COLO668 (cell line): ENCODE data around the gene RPLP2.

ENCODE experiments used
- DNase-seq: peaks from one replicate; lab custom pipeline; 2025; ENCODE audit not compliant: unreplicated experiment; lab: John Stamatoyannopoulos, UW

RPLP2 gene

DNA sequence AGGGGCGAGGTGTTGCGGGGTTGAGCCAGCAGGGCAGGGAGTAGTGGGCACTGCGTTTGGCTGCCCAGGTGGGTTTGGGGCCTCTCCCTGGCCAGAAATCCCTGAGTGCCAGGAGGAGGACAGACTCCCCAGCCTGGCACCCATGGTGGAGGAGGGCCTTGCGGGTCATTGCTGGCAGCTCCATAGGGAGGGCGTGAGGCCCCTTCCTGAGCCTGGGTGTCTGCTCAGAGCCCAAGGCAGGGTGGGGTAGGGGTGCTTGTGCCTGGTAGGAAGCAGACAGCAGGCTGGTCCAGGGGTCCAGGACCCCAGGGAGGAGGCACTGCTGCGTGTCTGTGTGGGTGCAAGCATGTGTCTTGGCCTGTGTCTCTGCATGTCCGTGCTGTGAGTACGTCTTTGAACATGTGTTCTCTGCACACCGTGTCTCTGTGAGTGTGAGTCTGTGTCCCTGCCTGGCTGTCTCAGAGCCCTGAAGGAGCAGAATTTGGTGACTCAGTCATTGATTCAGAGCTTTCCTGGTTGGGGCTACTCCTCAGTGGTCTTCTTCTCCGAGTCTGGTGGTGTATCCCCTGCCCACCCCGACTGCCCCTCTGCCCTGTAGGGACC is 36.8 kb downstream of the RPLP2 start:
- DNase-seq: no peak

DNA sequence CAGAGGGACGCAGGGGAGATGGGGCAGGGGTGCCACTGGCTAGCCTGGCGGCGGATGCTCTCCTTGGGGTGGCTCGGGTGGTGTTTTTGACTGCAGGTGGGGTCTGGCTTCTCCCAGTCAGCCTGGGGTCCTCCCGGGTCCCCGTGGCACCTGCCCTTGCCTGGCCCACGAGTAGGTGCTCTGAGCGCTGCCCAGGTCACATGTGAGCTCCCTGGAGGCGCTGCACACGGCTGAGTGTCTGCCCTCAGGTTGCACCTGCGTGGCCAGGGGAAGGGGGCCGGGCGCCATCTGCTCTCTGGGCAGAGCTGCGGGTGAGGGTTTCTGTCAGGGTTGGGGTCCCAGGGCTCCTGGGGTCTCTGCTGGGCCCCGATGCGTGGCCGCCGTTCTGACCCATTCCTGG is 38.1 kb downstream of the RPLP2 start:
- no peak for DNase-seq

DNA sequence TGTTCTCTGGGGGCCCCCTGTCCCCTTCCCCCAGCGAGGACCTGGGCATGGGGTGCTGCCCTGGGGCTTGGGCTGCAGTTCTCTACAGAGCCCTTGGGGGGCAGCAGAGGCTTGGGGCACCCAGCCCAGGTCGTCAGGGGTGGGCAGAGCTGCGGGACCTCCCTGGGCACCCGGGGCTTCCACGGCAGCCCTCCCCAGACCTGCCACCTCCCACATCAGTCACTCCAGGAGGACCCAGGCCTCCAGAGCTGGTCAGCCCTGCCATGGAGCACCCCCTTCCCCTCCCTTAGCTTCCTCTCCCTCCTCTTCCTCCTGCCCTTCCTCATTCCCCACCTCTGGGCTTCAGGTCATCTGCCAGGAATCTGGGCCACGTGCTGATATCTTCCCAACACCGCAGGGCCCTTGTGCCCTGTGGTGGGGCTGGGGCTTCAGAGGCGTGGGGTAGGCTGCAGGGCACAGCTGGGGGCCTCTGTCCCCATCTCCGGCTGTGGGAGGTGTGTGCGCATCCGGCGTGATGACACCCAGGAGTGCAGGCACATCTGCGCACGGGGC is 38.7 kb downstream of the RPLP2 start:
- DNase-seq: peak; percentile 17

DNA sequence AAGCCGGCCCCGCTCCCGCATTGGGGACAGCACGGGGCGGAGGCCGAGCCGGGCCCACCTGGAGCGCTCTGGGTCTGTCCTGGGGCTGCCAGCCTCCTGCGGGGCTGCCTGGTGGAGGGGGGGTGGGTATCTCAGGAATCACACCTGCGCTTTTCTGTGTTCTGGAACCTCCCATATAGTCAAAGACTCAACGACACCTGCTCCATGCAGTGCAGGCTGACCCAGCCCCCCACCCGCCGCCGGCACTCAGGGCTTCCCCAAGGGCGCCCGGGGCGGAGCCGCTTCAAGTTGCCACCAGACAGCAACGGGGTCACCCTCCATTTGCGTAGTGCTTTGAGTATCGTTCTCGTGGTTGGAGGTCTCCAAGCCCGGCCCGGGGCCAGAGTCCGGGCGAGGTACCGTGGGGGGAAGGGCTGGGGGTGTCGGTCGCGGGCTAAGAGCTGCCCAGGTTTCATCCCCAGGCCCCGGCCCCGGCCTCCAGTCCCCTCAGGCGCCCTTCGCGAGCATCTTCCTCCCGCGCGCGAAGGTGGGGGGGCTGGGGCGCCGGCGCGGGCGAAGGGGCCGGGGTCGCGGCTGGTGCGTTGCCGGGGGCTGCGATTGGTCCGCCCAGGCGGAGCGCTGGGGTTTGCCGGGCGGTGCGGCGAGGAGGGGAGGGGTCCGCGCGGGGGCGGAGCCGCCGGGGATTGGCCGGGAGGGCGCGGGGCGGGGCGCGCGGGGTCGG is 39.5 kb downstream of the RPLP2 start:
- DNase-seq: peak; percentile 39

DNA sequence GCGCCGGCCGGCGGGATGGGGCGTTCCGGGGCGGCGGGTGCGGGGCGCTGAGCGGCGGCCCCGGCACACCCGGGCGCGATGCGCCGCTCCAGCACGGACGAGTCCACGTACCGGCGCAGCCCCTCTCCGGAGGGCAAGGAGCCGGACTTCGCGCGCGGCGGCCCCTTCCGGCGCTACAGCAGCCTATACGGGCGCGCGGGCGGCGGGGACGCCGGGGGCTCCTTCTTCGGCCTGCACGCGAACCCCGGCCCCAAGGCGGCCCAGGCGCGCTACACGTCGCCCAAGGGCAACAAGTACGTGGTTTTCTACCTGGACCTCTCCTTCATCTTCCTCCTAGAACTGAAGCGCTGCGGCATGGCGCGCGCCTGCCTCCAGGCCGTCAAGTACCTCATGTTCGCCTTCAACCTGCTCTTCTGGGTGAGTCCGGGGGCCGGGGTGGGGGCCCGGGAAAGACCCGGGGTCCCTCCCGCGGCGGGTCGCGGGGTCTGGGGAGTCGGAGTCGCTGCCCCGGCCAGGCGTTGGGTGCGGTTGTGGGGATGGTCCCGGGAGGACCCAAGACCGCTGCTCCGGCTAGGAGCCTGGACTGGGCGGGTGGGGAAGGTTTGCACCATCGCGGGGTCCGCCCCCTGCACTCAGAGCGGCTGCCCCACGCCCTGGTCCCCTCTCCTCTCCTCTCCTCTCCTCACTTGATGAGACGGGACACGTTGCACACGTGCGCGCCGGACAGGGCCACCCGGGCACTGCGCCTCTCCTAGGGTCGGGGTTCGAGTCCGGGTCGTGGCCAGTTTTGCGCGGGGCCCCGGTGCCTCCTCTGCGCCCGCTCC is 40.4 kb downstream of the RPLP2 start:
- no peak for DNase-seq

DNA sequence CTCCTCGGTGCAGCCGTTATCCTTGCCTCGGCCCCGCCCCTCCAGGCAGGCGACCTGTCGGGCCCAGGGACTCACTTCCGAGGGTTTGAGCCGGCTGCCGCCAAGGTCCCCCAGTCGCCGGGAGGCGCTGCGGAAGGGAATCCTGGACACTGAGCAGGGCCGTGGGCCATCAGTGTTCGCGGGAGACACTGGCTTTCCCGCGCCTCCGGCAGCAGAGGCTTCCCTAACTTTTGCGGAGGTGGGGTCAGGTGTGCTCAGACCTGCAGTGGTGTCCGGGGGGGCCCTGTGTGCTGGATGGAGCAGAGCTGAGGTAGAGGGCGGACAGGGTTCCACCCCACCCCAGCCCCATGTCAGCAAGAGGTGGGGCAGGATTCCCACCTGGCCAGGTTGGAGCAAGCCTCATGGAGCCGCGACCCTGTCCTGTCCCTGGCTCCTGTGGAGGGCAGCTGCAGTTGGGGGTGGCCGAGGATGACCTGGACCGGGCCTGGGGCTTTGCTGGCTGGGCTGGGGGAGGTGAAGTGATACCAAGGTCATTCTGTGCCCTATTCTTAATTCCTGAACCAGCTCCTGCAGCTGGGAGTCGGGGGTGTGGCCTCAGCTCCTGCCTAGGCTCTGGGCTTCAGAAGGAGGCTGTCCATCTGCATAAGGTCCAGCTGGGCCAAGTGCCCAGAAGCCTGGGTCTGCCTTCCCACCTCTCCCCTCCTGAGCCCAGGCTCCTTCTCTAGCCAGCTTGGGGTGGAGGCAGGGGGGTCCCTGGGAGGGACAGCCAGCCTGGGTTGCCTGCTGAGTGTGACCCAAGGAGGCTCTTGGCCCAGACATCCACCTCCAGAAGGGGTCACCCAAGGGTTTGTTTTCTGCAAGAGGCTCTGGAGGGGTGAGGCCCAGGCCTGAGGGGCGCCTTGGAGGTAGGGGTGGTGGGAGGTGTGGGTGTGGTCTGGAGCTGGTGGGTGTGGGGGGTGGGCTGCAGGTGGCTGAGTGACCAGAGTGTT is 41.3 kb downstream of the RPLP2 start:
- no peak for DNase-seq

DNA sequence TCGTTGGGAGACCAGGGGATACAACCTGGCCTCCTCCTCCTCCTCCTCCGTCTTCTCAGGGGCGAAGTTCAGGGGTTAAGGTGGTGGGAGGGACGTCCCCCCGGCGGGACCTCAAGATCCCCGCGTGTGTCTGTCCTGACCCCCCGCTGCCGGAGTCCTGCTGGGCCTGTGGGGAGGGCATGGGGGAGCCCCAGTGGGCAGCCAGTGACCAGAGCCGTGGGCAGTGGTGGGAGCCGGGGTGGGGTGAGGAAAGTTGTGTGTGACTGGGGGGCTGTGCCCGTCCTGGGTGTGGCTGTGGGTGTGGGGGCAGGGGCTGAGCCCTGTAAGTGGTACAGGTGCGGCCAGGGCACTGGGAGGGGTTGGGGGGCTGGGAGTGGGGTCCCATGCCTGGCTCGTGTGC is 43.0 kb downstream of the RPLP2 start:
- no peak for DNase-seq

DNA sequence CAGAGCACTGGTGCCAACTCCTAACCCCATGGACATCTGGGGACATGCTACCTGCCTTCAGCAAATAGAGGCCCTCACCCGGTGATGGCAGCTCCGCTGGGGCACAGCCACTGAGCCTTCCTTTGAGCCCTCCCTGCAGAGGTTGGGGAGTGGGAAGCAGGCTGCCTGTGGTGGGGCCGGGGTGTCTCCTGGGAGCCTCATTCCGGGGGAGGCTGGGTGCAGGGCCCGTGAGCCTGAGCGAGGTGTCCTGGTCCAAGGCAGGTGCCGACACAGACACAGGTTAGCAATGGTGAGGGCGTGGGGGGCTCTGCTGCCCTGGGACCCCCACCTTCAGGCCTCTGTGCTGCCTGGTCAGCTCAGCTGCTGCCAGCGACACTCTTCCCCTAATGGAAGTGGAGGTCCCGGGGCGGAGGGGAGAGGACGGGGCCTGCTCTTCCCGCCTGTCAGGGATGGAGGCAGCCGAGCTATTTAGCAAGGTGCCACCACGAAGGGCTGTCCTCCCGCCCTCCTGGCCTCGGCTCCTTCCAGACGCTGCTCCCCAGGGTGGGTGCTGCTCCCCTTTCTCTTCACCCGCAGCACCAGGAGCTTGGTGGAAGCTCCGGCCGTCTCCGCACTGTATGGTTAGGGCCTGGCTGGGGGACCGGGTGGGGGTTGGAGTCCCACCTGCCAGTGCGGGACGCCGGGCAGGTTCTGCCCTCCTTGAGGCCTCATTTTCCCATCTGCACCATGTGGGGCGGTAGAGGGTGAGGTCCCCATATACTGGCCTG is 44.1 kb downstream of the RPLP2 start:
- DNase-seq: no peak

DNA sequence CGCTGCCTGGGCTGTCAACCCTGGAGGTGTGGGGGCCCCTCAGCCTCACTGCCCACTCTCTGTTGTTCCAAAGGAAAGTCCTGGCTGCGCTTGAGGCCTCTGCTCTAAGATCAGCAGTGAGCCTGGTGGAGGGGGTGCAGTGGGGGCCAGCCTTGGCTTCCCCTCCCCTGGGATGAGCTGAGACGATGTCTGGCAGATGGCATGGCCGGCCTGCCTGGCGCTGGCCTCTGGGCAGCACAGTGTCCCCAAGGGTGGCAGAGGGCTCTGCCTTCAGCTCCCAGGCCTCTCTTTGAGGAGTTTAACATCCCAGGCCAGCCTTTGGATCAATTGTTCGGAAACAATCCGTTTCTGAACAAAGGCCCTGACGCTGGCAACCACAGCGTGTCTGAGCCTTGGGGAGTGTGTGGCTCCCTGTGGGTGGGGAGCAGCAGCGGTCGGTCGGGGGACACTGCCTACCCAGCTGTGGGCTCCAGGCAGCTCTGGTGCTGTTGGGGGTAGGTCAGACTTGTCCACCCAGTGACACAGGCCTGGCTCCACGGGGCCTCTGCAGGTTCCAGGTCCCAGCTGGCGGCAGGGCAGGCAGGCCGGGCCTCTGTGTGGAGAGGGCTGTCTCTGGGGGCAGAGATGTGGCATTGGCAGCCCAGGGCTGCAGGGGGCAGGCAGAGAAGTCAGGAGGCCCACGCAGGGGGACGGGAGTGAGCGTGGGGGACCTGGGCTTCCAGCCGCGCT is 45.0 kb downstream of the RPLP2 start:
- no peak for DNase-seq

DNA sequence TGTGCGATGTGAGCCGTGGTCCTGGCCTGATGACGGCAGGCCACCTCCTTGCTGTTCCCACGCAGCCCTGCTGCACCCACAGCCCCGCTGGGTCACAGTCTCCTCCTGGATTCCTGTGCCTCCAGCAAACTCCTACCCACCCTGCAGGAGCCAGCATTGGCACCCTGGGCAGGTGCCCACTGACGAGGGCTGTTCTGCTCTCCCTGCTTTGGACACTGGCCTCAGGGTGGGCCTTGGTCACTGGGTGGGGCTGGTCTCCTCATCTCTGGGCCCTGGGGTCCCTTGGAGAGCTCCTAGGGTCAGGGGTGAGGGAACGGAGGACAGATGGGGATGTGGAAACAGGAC is 45.5 kb downstream of the RPLP2 start:
- DNase-seq: no peak

DNA sequence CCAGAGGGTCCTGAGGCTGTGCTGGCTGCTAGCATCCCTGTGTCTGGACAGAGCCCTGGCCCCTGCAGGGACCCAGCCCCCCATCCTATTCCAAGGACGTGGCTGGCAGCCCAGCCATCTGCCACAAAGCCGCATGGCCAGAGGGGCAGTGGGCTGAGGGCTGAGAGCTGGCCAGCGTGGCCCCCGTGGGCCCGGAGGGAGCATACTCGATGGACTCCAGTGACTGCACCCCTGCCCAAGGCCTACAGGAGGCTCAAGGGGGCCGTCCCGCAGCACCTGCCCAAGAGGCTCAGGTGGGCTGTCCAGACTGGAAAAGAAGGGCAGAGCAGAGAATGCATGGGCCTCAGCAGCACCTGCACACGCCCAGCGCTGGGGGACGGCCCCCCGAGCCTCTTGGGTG is 46.0 kb downstream of the RPLP2 start:
- DNase-seq: no peak

DNA sequence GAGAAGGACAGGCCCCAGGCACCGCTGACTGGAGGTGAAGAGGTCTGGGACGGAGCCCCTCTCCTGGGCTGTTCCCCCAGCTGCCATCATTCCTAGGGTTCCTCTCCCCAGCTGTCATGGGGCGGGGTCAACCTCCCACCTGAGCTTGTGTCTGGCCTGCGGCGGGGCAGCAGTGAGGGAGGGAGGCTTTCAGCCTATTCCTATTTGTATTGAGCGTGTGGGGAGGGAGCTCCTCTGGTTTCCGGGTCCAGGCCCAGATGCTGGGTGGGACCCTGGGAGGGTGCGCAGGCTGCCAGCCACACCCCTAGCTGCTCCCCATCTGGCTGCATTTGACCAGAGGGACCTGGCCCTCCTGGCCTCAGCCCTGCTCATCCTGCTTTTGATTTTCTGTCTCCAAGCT is 46.6 kb downstream of the RPLP2 start:
- DNase-seq: no peak

DNA sequence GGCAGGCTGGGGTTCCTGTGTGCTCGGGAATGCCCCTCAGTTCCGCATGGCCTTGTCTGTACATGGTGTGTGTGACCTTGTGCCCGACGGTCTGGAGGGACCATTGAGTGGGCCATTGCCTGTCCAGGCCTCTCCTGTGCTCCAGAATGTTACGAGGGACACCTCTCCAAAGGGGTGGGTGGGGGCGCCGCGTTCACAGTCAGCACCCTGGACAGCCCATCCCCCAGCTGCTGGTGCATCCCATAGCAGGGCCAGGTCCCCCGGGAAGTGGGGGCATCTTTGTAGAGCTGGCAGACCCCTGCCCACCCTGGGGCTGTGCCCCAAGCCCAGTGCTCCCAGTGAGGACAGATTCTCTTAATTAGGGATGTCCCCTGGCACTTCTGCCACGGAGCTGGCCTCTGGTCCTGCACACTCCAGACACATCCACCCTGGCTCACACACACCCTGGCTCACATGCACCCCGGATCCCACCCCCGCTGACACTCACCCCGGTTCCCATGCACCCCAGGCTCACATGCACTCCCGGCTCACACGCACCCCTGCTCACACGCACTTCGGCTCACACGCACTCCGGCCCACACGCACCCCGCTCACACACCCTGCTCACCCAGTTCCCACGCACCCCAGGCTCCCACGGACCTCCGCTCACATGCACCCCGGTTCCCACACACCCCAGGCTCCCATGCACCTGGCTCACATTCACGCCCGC is 48.4 kb downstream of the RPLP2 start:
- DNase-seq: no peak

DNA sequence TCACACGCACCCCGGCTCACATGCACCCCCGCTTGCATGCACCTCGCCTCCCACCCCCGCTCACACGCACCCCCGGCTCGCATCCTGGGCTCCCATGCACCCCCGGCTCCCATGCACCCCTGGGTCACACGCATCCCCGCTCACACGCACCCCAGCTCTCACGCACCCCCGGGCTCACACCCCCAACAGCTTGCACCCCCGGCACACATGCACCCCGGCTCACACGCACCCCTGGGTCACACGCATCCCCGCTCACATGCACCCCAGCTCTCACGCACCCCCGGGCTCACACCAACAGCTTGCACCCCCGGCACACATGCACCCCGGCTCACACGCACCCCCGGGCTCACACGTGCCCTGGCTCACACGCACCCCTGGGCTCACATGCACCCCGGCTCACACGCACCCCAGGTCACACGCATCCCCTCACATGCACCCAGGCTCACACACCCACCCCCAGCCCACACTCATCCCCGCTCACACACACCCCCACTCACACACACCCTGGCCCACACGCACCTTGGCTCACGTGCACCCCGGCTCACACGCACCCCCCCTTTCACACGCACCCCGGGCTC is 49.1 kb downstream of the RPLP2 start:
- DNase-seq: no peak

DNA sequence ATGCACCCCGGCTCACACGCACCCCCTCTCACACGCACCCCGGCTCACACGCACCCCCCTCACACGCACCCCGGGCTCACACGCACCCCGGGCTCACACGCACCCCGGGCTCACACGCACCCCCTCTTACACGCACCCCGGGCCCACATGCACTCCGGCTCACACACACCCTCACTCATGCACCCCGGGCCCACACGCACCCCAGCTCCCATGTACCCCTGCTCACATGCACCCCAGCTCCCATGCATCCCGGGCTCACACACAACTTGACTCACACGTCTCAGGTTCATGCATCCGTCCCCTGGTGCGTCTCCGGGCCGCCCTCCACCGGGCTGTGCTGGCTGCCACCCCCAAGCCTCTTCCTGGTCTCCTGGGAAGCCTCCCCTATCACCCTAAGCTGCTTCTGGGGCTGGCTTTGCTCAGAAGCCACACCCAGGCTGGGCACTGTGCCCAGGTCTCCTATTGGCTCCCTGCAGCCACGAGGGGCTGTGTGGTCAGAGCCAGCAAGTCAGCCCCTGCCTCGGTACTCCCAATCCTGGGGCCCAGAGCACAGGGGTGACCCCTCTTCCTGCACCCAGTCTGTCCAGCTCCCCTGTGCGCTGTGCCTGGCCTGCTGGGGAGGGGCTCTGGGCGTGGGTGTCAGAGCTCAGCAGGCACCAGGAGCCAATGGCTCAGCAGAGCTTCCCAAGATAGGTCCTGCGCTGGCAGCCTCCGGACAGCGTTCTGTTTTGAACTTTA is 49.8 kb downstream of the RPLP2 start:
- peak; percentile 63 for DNase-seq

DNA sequence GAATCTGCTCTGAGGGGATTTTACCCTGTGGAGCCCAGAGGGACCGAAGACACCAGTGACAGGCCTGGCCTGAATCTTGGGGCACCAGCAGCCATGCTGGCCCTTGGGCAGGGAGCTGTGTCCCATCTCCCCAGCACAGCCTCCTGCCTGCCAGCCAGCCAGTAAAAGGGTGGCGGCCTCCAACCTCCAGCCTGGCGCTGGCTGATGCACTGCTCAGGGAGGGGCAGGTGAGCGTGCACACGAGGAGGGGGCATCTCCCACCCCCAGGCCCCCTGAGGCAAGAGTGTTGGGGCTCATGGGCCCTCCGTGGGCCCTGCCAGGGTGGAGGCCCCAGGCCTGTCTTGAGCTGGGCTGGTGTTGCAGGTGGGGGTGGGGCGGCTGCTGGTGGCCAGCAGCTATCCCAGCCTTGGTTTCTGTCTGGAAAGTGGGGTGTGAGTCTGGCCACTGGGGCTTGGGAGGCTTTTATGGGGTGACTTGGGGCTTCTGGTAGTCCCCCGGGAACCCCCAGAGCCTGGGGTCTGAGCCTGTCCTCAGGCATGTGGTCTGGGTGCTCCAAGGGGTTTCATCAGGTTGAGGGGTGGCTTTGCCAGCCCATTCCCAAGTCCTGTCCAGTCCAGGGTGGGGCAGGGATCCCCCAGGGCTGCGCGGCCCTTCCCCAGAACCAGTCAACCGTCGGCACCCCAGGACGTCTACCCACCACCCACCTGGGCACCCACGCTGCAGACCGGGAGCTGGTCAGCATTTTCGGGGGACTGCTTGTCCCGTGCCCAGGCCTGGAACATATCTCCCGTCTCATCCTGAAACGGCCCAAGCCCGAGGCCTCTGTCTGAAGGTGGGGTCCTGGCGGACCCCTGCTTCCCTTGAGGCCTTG is 50.7 kb downstream of the RPLP2 start:
- DNase-seq: no peak

DNA sequence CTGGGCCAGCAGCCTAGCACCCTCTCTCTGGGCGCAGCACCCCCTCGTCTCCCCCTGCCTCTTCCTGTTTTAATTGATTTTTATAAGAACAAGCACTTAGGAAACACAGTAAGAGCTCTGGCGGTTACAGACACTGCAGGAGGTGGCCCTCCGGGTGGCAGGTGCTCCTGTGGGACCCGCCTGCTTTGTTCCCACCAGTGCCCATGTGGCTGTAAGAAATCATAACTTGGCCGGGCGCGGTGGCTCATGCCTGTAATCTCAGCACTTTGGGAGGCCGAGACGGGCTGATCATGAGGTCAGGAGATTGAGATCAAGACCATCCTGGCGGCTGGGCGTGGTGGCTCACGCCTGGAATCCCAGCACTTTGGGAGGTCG is 51.3 kb downstream of the RPLP2 start:
- DNase-seq: peak; percentile 4
